Smooth muscle cell (in vitro differentiated cells): Measurements from ENCODE around the gene TPP2. TPM values are rescaled to one million over a fixed set of nuclear protein-coding genes. Genes with fewer than 3 reads are reported as not detected.

Experiments used
- DNase-seq: peaks from one replicate; lab custom pipeline; 2025; ENCODE audit not compliant: unreplicated experiment; lab: John Stamatoyannopoulos, UW
- H2AFZ ChIP-seq: fragments of 200-600 bp; sonication (generic); 2 replicates; pipeline ENCODE4 v1.6.0; 2016; ENCODE audit warnings: antibody characterized with exemption, low read depth, mild to moderate bottlenecking
- H3F3A ChIP-seq: fragments of 200-600 bp; sonication (generic); 2 replicates; pipeline ENCODE4 v1.6.0; 2017; ENCODE audit warnings: antibody characterized with exemption, low read depth
- H3K27ac ChIP-seq: fragments of 200-600 bp; sonication (generic); 2 replicates; pipeline ENCODE4 v1.5.1; 2016; ENCODE audit warnings: low read depth, mild to moderate bottlenecking
- H3K27me3 ChIP-seq: fragments of 200-600 bp; sonication (generic); 2 replicates; pipeline ENCODE4 v1.6.1; 2016; ENCODE audit warnings: low read depth, mild to moderate bottlenecking
- H3K36me3 ChIP-seq: fragments of 200-600 bp; sonication (generic); 2 replicates; pipeline ENCODE4 v1.5.1; 2016; ENCODE audit warnings: low read depth
- H3K4me1 ChIP-seq: fragments of 200-600 bp; sonication (generic); 2 replicates; pipeline ENCODE4 v1.5.1; 2016; ENCODE audit warnings: low read depth
- H3K4me2 ChIP-seq: fragments of 200-600 bp; sonication (generic); 2 replicates; pipeline ENCODE4 v1.6.0; 2016; ENCODE audit warnings: mild to moderate bottlenecking
- H3K4me3 ChIP-seq: fragments of 200-600 bp; sonication (generic); 2 replicates; pipeline ENCODE4 v1.5.1; 2016; ENCODE audit warnings: mild to moderate bottlenecking
- H3K79me2 ChIP-seq: fragments of 200-600 bp; sonication (generic); 2 replicates; pipeline ENCODE4 v1.6.0; 2016; ENCODE audit warnings: low read depth, mild to moderate bottlenecking
- H3K9ac ChIP-seq: fragments of 200-600 bp; sonication (generic); 2 replicates; pipeline ENCODE4 v1.6.0; 2016; ENCODE audit warnings: low read depth
- H3K9me3 ChIP-seq: fragments of 200-600 bp; sonication (generic); replicated peaks from 2 replicates; pipeline ENCODE4 v1.5.1; 2016; ENCODE audit warnings: low read depth
- H4K20me1 ChIP-seq: fragments of 200-600 bp; sonication (generic); 2 replicates; pipeline ENCODE4 v1.6.0; 2016; ENCODE audit warnings: low read depth
- whole genome bisulfite sequencing: methylation state at CpG from one replicate; pipeline ENCODE4 v1.1.7; 2016; ENCODE audit warnings: low lambda C conversion rate; 5-methylcytosine and 5-hydroxymethylcytosine counted together
- polyA plus RNA-seq: library from polyadenylated mRNA; unstranded; fragments of >200 nt; fragmentation: Nextera tagmentation; extraction: Ambion mirVana; gene quantifications from 2 replicates; pipeline ENCODE4 v1.2.1, GENCODE V29; 2016
- total RNA-seq: library from RNA; depleted of rRNA; stranded (reverse); fragments of >200 nt; gene quantifications from 2 replicates; pipeline ENCODE4 v1.2.3, GENCODE V29; 2014
- TF ChIP-seq, protein P1 (sequence below): fragments of 200-600 bp; sonication (generic); IDR thresholded peaks from 2 replicates; pipeline ENCODE4 v1.5.1; 2017; ENCODE audit warnings: borderline replicate concordance, mild to moderate bottlenecking, antibody characterized with exemption; ENCODE audit not compliant: insufficient read depth, poor library complexity, severe bottlenecking

Gene TPP2
- total and polyA plus RNA-seq, 2 experiments from 2014 or later = 13.0 to 38.7 TPM

GRCh38 chr13:102690883-102691282 lies 94.1 kb downstream of the TPP2 start:
- H2AFZ ChIP-seq = no peak overlapping the region
- H3K27me3 ChIP-seq = no peaks in the 10 kb centered on the region
- no peaks in the 10 kb centered on the region for H3K36me3 ChIP-seq
- no peaks in the 10 kb centered on the region for H3F3A ChIP-seq
- WGBS = 94% methylated on average over 4 of the region's 4 CpGs
- no peaks in the 10 kb centered on the region for H3K9me3 ChIP-seq
- H4K20me1 ChIP-seq = no peaks in the 10 kb centered on the region
- no peak overlapping the region for H3K27ac ChIP-seq
- TF ChIP-seq, protein P1, sequence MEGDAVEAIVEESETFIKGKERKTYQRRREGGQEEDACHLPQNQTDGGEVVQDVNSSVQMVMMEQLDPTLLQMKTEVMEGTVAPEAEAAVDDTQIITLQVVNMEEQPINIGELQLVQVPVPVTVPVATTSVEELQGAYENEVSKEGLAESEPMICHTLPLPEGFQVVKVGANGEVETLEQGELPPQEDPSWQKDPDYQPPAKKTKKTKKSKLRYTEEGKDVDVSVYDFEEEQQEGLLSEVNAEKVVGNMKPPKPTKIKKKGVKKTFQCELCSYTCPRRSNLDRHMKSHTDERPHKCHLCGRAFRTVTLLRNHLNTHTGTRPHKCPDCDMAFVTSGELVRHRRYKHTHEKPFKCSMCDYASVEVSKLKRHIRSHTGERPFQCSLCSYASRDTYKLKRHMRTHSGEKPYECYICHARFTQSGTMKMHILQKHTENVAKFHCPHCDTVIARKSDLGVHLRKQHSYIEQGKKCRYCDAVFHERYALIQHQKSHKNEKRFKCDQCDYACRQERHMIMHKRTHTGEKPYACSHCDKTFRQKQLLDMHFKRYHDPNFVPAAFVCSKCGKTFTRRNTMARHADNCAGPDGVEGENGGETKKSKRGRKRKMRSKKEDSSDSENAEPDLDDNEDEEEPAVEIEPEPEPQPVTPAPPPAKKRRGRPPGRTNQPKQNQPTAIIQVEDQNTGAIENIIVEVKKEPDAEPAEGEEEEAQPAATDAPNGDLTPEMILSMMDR = no peak
- no peak for DNase-seq
- H3K4me3 ChIP-seq = no peak overlapping the region
- H3K4me2 ChIP-seq = no peak overlapping the region
- H3K79me2 ChIP-seq = no peaks in the 10 kb centered on the region
- H3K9ac ChIP-seq = no peak overlapping the region
- peaks cover 22% of the 10 kb centered on the region for H3K4me1 ChIP-seq

DNA sequence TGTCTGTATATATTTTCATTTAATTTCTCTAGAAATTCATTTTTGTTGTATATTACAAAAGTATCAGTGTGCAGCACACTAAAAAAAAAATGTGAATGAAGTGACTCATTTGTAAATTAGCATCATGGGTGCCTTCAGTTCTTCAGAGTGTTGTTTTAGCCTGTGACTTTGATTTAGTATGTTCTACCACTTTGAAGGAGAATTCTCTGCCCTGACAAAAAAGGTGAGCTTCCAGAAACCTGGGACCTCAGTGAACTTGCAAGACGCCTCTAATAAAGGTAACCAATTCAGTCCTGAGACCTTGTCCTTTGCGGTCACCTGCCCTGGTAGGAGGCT lies 95.7 kb downstream of the TPP2 start:
- H3K9ac ChIP-seq = no peak overlapping the region
- H3K36me3 ChIP-seq = no peaks in the 10 kb centered on the region
- no peaks in the 10 kb centered on the region for H3K9me3 ChIP-seq
- no peak overlapping the region for H3K4me2 ChIP-seq
- 97% methylated on average over 2 of the region's 2 CpGs for WGBS
- DNase-seq = no peak
- H3F3A ChIP-seq = no peaks in the 10 kb centered on the region
- no peaks in the 10 kb centered on the region for H4K20me1 ChIP-seq
- H3K4me1 ChIP-seq = peaks cover 16% of the 10 kb centered on the region
- TF ChIP-seq, protein P1 = no peak
- no peak overlapping the region for H3K27ac ChIP-seq
- no peak overlapping the region for H2AFZ ChIP-seq
- no peaks in the 10 kb centered on the region for H3K27me3 ChIP-seq
- H3K79me2 ChIP-seq = no peaks in the 10 kb centered on the region
- H3K4me3 ChIP-seq = no peak overlapping the region

DNA sequence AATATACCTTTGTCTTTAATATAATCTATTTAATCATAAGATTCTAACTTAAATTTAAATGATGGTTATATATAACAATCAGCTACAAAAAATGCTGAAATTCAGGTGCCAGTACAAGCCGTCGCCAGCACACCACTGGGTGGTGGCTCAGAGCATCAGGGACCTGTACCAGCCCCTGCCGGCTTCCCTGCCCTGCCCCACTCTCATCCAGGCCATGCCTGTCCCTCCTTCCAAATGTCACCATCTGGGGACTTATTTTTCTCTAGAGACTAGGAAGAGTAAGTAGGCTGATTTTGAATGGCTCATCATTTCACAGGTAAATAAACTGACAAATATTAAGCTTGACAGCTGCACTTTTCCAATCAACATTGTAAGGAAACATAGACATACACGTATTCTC lies 96.5 kb downstream of the TPP2 start:
- H3K4me2 ChIP-seq = no peak overlapping the region
- H3K9me3 ChIP-seq = no peaks in the 10 kb centered on the region
- WGBS = 91% methylated on average over 4 of the region's 4 CpGs
- H3K4me3 ChIP-seq = no peak overlapping the region
- no peak overlapping the region for H3K27ac ChIP-seq
- no peaks in the 10 kb centered on the region for H3K27me3 ChIP-seq
- no peaks in the 10 kb centered on the region for H4K20me1 ChIP-seq
- no peak overlapping the region for H3K9ac ChIP-seq
- no peak overlapping the region for H2AFZ ChIP-seq
- H3K79me2 ChIP-seq = no peaks in the 10 kb centered on the region
- H3K36me3 ChIP-seq = no peaks in the 10 kb centered on the region
- TF ChIP-seq, protein P1 = no peak
- DNase-seq = no peak
- peaks cover 8% of the 10 kb centered on the region for H3K4me1 ChIP-seq
- no peaks in the 10 kb centered on the region for H3F3A ChIP-seq

DNA sequence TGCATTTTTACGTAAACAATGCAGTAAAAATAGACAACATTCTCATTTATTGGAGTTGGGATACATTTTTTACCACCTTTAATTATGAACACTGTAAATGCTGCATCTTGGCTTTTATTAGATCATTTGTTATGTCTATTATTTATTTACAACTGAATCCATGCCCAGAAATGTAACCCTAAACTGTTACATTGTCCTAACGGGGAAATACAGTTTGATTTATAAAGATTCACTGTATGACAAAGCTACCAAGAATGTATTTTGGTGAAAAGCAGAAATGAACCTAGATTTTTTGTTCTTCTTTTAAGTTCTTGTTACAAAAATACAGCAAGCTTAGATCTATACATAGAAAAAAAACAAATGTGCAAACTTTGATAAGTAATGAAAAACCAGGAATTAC lies 97.0 kb downstream of the TPP2 start:
- DNase-seq = no peak
- Histone ChIP-seq H3K36me3 (no peaks in the 10 kb centered on the region), H3K9me3 (no peaks in the 10 kb centered on the region), H3K4me1 (peaks cover 6% of the 10 kb centered on the region), H3K9ac (no peak overlapping the region), H2AFZ (no peak overlapping the region), H3F3A (no peaks in the 10 kb centered on the region), H3K4me2 (no peak overlapping the region), H3K79me2 (no peaks in the 10 kb centered on the region), H4K20me1 (no peaks in the 10 kb centered on the region), H3K4me3 (no peak overlapping the region), H3K27ac (no peak overlapping the region), H3K27me3 (no peaks in the 10 kb centered on the region)
- 71% methylated on average over 2 of the region's 2 CpGs for WGBS
- TF ChIP-seq, protein P1 = no peak
